Hindlimb muscle (tissue), 1 donor: ENCODE data around the gene SP1. TPM values are rescaled to one million over a fixed set of nuclear protein-coding genes. Genes with fewer than 3 reads are reported as not detected.
"Not testable (repeated sequence)": the region's sequence is repeated elsewhere in the genome, so short reads cannot be mapped to it uniquely, and the experiment has no call there.

Experiments
- DNase-seq: peaks from one replicate; pipeline ENCODE4 v3.0.0-alpha.2; 2013
- polyA plus RNA-seq: library from polyadenylated mRNA; unstranded; fragments of 120-200 nt; gene quantifications from one replicate; pipeline ENCODE4 v1.2.1, GENCODE V29; 2013; ENCODE audit not compliant: insufficient read length

Gene SP1
- polyA plus RNA-seq, result 39.9 TPM

- peak; percentile 94 for DNase-seq
Measured at GRCh38 chr12:53380104-53380793, at the start of gene SP1. Gene SP1 (plus strand): TSS chr12:53380176. CDS start chr12:53380292, 116 bp downstream.

- DNase-seq, result no peak
Measured at GRCh38 chr12:53330671-53331070, 49.3 kb upstream of the SP1 start.

GRCh38 chr12:53332339-53332738, 47.6 kb upstream of the SP1 start:
- not testable (repeated sequence) for DNase-seq

GRCh38 chr12:53332744-53333143, 47.2 kb upstream of the SP1 start:
- DNase-seq, result no peak

GRCh38 chr12:53333289-53333688, 46.7 kb upstream of the SP1 start:
- no peak for DNase-seq

GRCh38 chr12:53333845-53334244, 46.1 kb upstream of the SP1 start:
- no peak for DNase-seq

- no peak for DNase-seq
Measured at GRCh38 chr12:53334822-53335221, 45.2 kb upstream of the SP1 start.

- no peak for DNase-seq
Measured at GRCh38 chr12:53336181-53336681, 43.7 kb upstream of the SP1 start, which contains the start of gene SP7. Gene SP7 (minus strand): TSS chr12:53336354. CDS start chr12:53335646, 708 bp downstream.

- DNase-seq, result no peak
Measured at GRCh38 chr12:53338017-53338416, 42.0 kb upstream of the SP1 start.

GRCh38 chr12:53338916-53339315, 41.1 kb upstream of the SP1 start:
- no peak for DNase-seq

- DNase-seq, result no peak
Measured at GRCh38 chr12:53340398-53340797, 39.6 kb upstream of the SP1 start.

- no peak for DNase-seq
Measured at GRCh38 chr12:53343449-53343848, 36.5 kb upstream of the SP1 start.

- no peak for DNase-seq
Measured at GRCh38 chr12:53343969-53344368, 36.0 kb upstream of the SP1 start.

GRCh38 chr12:53344487-53344823, 35.5 kb upstream of the SP1 start:
- DNase-seq, result no peak

GRCh38 chr12:53344824-53345485, 35.0 kb upstream of the SP1 start:
- peak; percentile 85 for DNase-seq

GRCh38 chr12:53345486-53346188, 34.3 kb upstream of the SP1 start:
- DNase-seq, result peak; percentile 52

- DNase-seq, result no peak
Measured at GRCh38 chr12:53346491-53346890, 33.5 kb upstream of the SP1 start.

- no peak for DNase-seq
Measured at GRCh38 chr12:53347905-53348304, 32.1 kb upstream of the SP1 start.

- DNase-seq, result peak; percentile 84
Measured at GRCh38 chr12:53352331-53353256, 27.4 kb upstream of the SP1 start.

GRCh38 chr12:53353257-53353655, 26.7 kb upstream of the SP1 start:
- no peak for DNase-seq

- no peak for DNase-seq
Measured at GRCh38 chr12:53355121-53355520, 24.9 kb upstream of the SP1 start.

GRCh38 chr12:53358836-53359419, 21.0 kb upstream of the SP1 start:
- no peak for DNase-seq
